GM12878 (cell line): ENCODE results near the gene SPESP1. TPM values are rescaled to one million over a fixed set of nuclear protein-coding genes. Genes with fewer than 3 reads are reported as not detected.

Experiments used
- ATAC-seq: fragments of 200-7000 bp; cut with Tn5 transposase; 3 replicates; pipeline ENCODE4 v1.9.1; 2020; ENCODE audit warnings: mild to moderate bottlenecking, moderate library complexity
- BruUV-seq: library from RNA; stranded (reverse); fragments of 400-500 nt; replicated peaks from 2 replicates; lab custom pipeline; 2021; lab: Mats Ljungman, UMichigan
- CTCF ChIA-PET: fragments of 300-600 bp; sonication (Branson Sonifier 250); formaldehyde crosslinking; extraction: SDS; loops from one replicate; lab custom pipeline; 2021; ENCODE audit warnings: inconsistent platforms; lab: Yijun Ruan, JAX
- POLR2A ChIA-PET: fragments of 350-600 bp; formaldehyde crosslinking; extraction: SDS; loops from one replicate; lab custom pipeline; 2021; ENCODE audit warnings: inconsistent platforms; lab: Charles Lee
- RAD21 ChIA-PET: fragments of 300-600 bp; sonication (Branson Sonifier 250); formaldehyde crosslinking; loops from one replicate; lab custom pipeline; 2023; ENCODE audit warnings: antibody characterized with exemption; ENCODE audit not compliant: unreplicated experiment; lab: Charles Lee
- SMC1A ChIA-PET: fragments of 300-600 bp; sonication (Branson Sonifier 250); formaldehyde crosslinking; loops from one replicate; lab custom pipeline; 2023; ENCODE audit not compliant: unreplicated experiment, uncharacterized antibody; lab: Charles Lee
- DNase-seq: peaks from one replicate; pipeline ENCODE4 v3.0.0-alpha.2; 2011; ENCODE audit warnings: low read depth, low spot score
- FAIRE-seq: peaks from 3 replicates; lab custom pipeline; 2011; peaks lifted over from hg19 to GRCh38; lab: Jason Lieb, UNC
- H2AFZ ChIP-seq: 2 replicates; pipeline ENCODE4 v1.6.0; 2011; ENCODE audit warnings: low read depth, low read length, control low read depth; ENCODE audit not compliant: control insufficient read depth
- H3K27ac ChIP-seq: 2 replicates; pipeline ENCODE4 v1.5.1; 2011; ENCODE audit warnings: control low read depth; ENCODE audit not compliant: control insufficient read depth, insufficient read depth
- H3K27me3 ChIP-seq, 2 experiments: replicated peaks in 1 of 2; 2 replicates each; pipeline versions ENCODE4 v1.6.0 to v1.6.1; 2011; ENCODE audit warnings: low read length in 1 of 2; ENCODE audit not compliant: control insufficient read depth in 2 of 2, insufficient read depth in 2 of 2
- H3K36me3 ChIP-seq, 2 experiments: 2 replicates each; pipeline ENCODE4 v1.5.1; 2011; ENCODE audit warnings: low read length in 1 of 2; ENCODE audit not compliant: control insufficient read depth in 2 of 2, insufficient read depth in 2 of 2
- H3K4me1 ChIP-seq: 2 replicates; pipeline ENCODE4 v1.6.1; 2011; ENCODE audit warnings: mild to moderate bottlenecking, low read length, moderate library complexity, mixed read lengths; ENCODE audit not compliant: control insufficient read depth, insufficient read depth
- H3K4me2 ChIP-seq: 2 replicates; pipeline ENCODE4 v1.6.0; 2011; ENCODE audit warnings: control low read depth; ENCODE audit not compliant: control insufficient read depth, insufficient read depth
- H3K4me3 ChIP-seq: fragments of 200-600 bp; sonication (generic); 2 replicates; pipeline ENCODE4 v1.5.1; 2016
- H3K79me2 ChIP-seq: 2 replicates; pipeline ENCODE4 v1.6.0; 2011; ENCODE audit warnings: low read length; ENCODE audit not compliant: control insufficient read depth, insufficient read depth
- H3K9ac ChIP-seq: 2 replicates; pipeline ENCODE4 v1.8.0; 2011; ENCODE audit warnings: low read length, control low read depth, mixed read lengths; ENCODE audit not compliant: control insufficient read depth, insufficient read depth
- H3K9me3 ChIP-seq: replicated peaks from 3 replicates; pipeline ENCODE4 v1.5.1; 2011; ENCODE audit warnings: mild to moderate bottlenecking, low read length; ENCODE audit not compliant: control insufficient read depth, insufficient read depth
- H4K20me1 ChIP-seq: 2 replicates; pipeline ENCODE4 v1.6.0; 2011; ENCODE audit not compliant: control insufficient read depth, insufficient read depth
- CBFB ChIP-seq: IDR thresholded peaks from 2 replicates; pipeline ENCODE4 v1.6.1; 2016; ENCODE audit warnings: antibody characterized with exemption, low read depth
- CHD1 ChIP-seq: IDR thresholded peaks from 2 replicates; pipeline ENCODE4 v1.6.1; 2012; ENCODE audit warnings: low read depth, low read length, improper control_type of control experiment
- HDAC6 ChIP-seq: fragments of 200-600 bp; sonication (generic); IDR thresholded peaks from one replicate; pipeline ENCODE4 v1.8.0; 2017; ENCODE audit warnings: antibody characterized with exemption; ENCODE audit not compliant: unreplicated experiment
- MLLT1 ChIP-seq: fragments of 450-650 bp; IDR thresholded peaks from 2 replicates; pipeline ENCODE4 v1.6.1; 2016; ENCODE audit warnings: mild to moderate bottlenecking
- NR2C1 ChIP-seq: fragments of 450-650 bp; IDR thresholded peaks from 2 replicates; pipeline ENCODE4 v1.6.1; 2017; ENCODE audit warnings: antibody characterized with exemption, mild to moderate bottlenecking, moderate library complexity
- PAX5 ChIP-seq: IDR thresholded peaks from 2 replicates; pipeline ENCODE4 v1.6.1; 2011; ENCODE audit warnings: low read depth, low read length, borderline replicate concordance
- PML ChIP-seq: IDR thresholded peaks from 2 replicates; pipeline ENCODE4 v1.6.1; 2012; ENCODE audit warnings: low read length, inconsistent platforms
- POLR2AphosphoS2 ChIP-seq: IDR thresholded peaks from 2 replicates; pipeline ENCODE4 v1.6.1; 2011; ENCODE audit warnings: low read depth, mild to moderate bottlenecking, low read length, improper control_type of control experiment, moderate library complexity
- RBBP5 ChIP-seq: fragments of 200-600 bp; sonication (generic); conservative IDR thresholded peaks from 2 replicates; pipeline ENCODE4 v1.6.1; 2016
- WGBS: methylation state at CpG from one replicate; pipeline ENCODE4 v1.1.6; 2016; ENCODE audit warnings: low lambda C conversion rate; ENCODE audit not compliant: insufficient replicate concordance, insufficient coverage; ENCODE audit errors: missing lambda C conversion rate; 5-methylcytosine and 5-hydroxymethylcytosine counted together
- in situ Hi-C: fragments of 300-500 bp; cut with MboI; formaldehyde crosslinking; loops from 9 replicates; pipeline ENCODE4 v1.14.3; 2018; ENCODE audit warnings: mixed read lengths
- intact Hi-C: fragments of 100-400 bp; cut with micrococcal nuclease; formaldehyde crosslinking; loops from one replicate; pipeline ENCODE4 v1.14.2; 2022; ENCODE audit not compliant: unreplicated experiment
- polyA plus RNA-seq, 11 experiments: library from polyadenylated mRNA; depleted of rRNA in 4 of 11; unstranded in 6 of 11; stranded (reverse) in 5 of 11; fragments of >200 nt; fragmentation: Nextera tagmentation in 4 of 11; fragmentation: Illumina TruSeq in 1 of 11; extraction: Ambion mirVana in 4 of 11; extraction: Trizol in 1 of 11; gene quantifications; 1 replicate in 1 of 11; 2 replicates in 10 of 11; pipeline versions ENCODE4 v1.2.1 to v1.2.3, GENCODE V29; 2011 to 2016; ENCODE audit warnings: inconsistent platforms in 2 of 11, missing spikeins in 2 of 11, low read depth in 1 of 11
- total RNA-seq, 4 experiments: library from RNA; depleted of rRNA in 3 of 4; stranded (reverse); fragments of >200 nt in 3 of 4; fragmentation: Illumina TruSeq in 1 of 4; extraction: Trizol in 1 of 4; gene quantifications; 2 replicates each; pipeline versions ENCODE4 v1.2.1 to v1.2.3, GENCODE V29; 2013 to 2021

SPESP1 gene
- total and polyA plus RNA-seq, 10 of the 15 experiments (the other 5 are each of a cell fraction or from before 2014, with no cell fraction given), result not detected

GRCh38 chr15:68888419-68888818 is 41.9 kb upstream of the SPESP1 start (continued):
- no peak for TF ChIP-seq MLLT1

- no peaks in the 10 kb centered on the region for H4K20me1 ChIP-seq
- POLR2A ChIA-PET, result interaction anchor here (0.6 kb wide), 1 partner anchor 247 kb away, joined by 8 read pairs; no protein-coding TSS in a partner anchor
- no peak for DNase-seq
- no peak overlapping the region for H2AFZ ChIP-seq
- intact Hi-C loops, result no loop called here
- no peak for FAIRE-seq
- H3K9ac ChIP-seq, result no peak overlapping the region
- H3K27ac ChIP-seq, result no peak overlapping the region
- H3K4me2 ChIP-seq, result no peak overlapping the region
- no peaks in the 10 kb centered on the region for H3K9me3 ChIP-seq
- in situ Hi-C loops, result no loop called here
- no peaks in the 10 kb centered on the region for H3K4me1 ChIP-seq
- peaks cover 0 to 3% of the 10 kb centered on the region in 2 experiments; a peak in 1 of 4 replicates for H3K27me3 ChIP-seq
- BruUV-seq, result no TSS peak
- no peak for ATAC-seq
- no peak overlapping the region for H3K4me3 ChIP-seq
- H3K79me2 ChIP-seq, result no peaks in the 10 kb centered on the region
- no peaks in the 10 kb centered on the region for H3K36me3 ChIP-seq
- no peak for TF ChIP-seq POLR2AphosphoS2
- no peak for TF ChIP-seq NR2C1
- no peak for TF ChIP-seq CBFB
- TF ChIP-seq PAX5, result no peak
- TF ChIP-seq RBBP5, result no peak
- no peak for TF ChIP-seq PML
- no peak for TF ChIP-seq CHD1
- TF ChIP-seq HDAC6, result no peak
- 27% methylated on average over 1 of the region's 1 CpG for WGBS
- RAD21 ChIA-PET, result no interaction called here
- SMC1A ChIA-PET, result no interaction called here
- CTCF ChIA-PET, result interaction anchor here (1.7 kb wide), 1 partner anchor 19 kb away, joined by 6 read pairs; no protein-coding TSS in a partner anchor
These were observed 36.1 kb upstream of the SPESP1 start for GRCh38 chr15:68894208-68894607.
